HG03108 (cell line): ENCODE measurements around the gene PTPN2.
A peak's percentile ranks its signal among the peaks of the same experiment; 100 is the strongest.

Source experiments
- ATAC-seq: cut with Tn5 transposase; IDR thresholded peaks from one replicate; pipeline ENCODE4 v1.9.1; 2021; ENCODE audit warnings: moderate library complexity; ENCODE audit not compliant: unreplicated experiment

Gene PTPN2

GRCh38 chr18:12828116-12829051, 55.7 kb downstream of the PTPN2 start:
- no peak for ATAC-seq

DNA sequence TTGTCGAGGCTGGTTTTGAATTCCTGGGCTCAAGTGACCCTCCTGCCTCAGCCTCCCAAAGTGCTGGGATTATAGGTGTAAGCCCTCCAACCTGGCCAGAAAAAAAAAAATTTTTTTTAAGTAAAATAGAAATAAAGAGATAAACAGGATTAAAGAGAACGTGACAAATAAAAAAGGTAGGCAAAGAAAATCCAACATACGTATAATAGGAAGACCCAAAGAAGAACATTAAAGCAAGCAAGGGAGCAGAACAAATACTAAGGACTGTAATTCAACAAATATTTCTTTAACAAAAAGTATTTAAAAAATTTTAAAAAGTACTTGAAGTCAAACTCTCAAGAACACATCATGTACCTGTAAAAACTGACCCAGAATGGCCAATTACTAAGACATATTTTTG, 56.4 kb downstream of the PTPN2 start:
- ATAC-seq = no peak

DNA sequence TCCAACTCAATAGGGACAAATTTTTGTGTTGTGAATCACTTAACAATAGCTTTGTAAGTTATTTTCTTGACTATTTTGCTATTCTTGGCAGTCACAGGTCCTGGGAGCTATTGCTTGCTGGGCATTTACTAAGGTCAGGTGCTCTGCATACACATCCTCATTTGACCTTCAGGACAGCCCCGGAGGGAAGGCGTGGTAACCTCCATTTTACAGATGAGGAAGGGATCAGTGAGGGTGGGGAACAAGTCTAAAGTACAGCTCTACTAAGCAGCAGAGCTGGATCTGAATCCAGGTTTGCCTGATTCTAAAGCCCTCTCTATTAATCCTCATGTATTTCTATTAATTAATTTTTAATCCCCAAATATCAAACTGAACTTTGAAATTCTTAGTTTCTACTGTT, 58.8 kb downstream of the PTPN2 start:
- no peak for ATAC-seq

GRCh38 chr18:12823892-12824291, 60.1 kb downstream of the PTPN2 start:
- no peak for ATAC-seq

DNA sequence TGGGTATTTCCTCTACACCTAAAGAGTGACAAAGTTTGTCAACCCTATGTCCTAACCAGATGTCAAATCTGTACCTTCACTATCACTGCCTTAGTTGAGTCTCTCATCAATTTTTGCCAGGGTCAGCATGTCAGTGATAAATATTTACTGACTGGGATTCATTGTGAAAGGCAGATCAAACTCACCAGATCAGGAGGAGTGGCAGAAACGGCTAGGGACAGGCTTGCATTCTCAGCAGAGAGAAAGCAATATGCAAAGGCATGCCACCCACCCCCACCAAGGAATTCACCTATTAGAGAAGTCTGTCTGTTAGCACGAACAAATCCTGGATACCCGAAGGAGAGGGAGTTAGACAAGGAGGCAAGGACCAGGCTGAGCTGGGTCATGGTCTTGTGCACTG, 62.6 kb downstream of the PTPN2 start:
- ATAC-seq = no peak

GRCh38 chr18:12820506-12820905, 63.5 kb downstream of the PTPN2 start:
- ATAC-seq = no peak

DNA sequence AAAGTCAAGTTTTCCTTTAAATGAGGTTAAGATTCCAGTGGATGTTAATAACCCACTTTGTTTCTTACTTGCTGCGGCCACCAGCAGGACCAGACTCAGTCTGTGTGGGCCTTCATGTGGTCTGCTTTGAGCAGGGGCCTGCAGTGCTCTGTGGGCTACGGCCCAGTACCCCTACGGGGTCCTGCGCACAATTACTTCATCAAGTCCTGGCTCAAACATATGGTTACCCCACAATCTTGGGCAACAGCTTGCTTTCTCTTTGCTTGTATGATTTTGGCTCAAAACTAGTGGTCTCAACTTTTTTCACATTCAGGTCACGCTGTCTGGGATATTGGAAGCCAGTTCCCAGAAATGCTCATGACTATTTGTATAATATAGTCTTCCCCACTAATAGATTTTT, 64.2 kb downstream of the PTPN2 start:
- no peak for ATAC-seq

GRCh38 chr18:12819322-12819721, 64.7 kb downstream of the PTPN2 start:
- peak; percentile 49 for ATAC-seq

DNA sequence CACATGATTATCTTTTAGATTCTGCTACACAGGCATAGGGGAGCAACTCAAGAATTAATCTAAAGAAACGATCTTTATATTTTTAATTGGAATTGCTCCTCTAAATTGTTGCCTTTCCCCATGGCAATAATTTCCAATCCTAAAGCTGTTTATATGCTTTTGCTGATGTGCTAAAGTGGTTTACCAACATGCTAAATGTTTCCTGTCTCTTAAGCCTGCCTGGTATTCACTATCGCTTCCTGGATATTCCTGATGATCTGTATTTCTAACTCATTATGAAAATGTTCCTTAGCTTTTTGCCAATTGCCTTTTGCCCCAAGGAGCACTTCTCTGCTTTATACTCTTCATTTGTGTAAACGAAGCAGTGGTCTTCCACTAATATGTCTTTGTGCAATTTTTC, 65.8 kb downstream of the PTPN2 start:
- ATAC-seq = no peak

GRCh38 chr18:12816451-12816850, 67.6 kb downstream of the PTPN2 start:
- no peak for ATAC-seq

DNA sequence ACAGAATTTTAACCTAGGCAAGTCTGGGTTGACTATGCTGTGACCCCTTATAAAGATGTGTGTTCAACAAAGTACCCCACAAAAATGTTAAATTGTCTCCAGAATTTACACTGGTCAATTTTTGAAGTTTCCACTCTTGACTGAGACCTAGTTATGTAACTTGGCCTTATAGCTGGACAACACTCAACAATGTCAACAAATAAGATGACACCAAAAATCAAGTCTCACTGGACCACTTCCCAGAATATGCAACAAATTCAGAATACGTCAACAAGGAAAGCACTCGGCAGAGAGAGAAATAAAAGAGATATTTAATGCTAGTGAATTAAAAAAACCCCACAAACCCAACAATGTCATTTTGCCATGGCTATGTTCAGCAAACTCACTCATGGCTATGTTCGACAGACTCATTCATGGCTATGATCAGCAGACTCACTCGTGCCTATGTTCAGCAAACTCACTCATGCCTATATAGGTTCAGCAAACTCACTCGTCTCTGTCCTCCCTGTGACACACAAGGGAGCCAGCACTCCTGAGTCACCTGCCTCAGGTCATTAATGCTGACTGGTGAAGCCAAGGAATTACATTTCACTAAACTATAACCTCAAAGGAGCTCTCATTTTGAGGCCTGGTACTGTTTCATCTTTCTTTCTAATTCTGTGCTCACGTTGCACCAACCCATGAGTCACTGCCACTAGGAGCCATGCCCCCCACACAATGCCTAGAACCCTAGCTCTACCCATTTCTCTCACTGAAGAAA, 72.7 kb downstream of the PTPN2 start:
- ATAC-seq = no peak

GRCh38 chr18:12803069-12803936, 80.7 kb downstream of the PTPN2 start:
- peak; percentile 69 for ATAC-seq

DNA sequence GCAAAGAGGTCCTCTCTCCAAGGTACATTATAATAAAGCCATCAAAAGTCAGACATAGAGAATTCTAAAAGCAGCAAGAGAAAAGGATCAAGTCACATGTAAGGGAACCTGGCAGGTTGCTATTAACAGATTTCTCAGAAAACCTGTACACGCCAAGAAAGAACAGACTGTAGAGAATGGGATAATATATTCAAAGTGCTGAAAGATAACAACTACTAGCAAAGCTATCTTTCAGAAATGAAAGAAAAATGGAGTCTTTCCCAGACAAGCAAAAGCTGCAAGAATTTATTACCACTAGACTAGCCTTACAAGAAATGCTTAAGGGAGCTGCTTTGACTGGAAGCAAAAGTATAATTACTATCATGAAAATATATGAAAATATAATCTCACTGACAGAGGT, 81.5 kb downstream of the PTPN2 start:
- no peak for ATAC-seq

- no peak for ATAC-seq
Measured at GRCh38 chr18:12796448-12796847, 87.6 kb downstream of the PTPN2 start.

DNA sequence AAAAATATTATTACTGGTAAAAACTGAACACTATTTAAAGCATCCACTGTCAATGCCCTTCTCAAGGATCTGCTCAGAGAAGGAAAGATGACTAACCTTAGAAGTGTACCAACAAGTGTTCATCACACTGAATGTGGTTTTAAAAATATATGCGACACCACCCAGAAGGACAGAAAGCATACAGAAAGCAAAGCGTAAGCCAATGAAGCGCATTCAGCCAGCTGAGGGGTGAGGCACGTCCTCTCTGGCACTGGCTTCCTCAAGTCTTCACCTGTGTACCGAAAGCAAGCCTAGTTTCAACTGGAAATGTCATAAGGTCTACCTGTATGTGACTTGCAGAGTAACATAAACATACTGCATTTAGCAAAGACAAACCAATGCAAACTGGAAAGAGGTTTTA, 92.4 kb downstream of the PTPN2 start:
- no peak for ATAC-seq

- no peak for ATAC-seq
Measured at GRCh38 chr18:12786669-12787068, 97.4 kb downstream of the PTPN2 start.

GRCh38 chr18:12783524-12783923, 100.5 kb downstream of the PTPN2 start:
- no peak for ATAC-seq

DNA sequence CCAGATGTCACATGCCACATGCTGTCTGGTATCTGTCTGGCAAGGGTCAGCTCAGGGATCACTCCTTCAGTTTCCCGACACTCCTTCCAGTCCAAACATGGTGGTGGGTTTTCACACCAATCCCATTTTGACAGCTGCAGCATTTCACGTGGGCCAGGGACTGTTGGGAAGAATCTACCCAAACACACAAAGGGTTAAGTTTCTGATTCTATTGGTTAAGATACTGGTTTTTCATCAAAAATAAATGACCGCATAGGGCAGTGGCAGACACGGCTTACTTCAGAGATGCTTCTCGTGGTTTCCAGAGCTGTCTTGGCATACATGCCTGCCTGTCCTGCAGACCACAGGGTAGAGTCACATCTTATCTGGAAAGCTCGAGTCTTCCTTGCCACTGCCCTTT, 101.5 kb downstream of the PTPN2 start:
- no peak for ATAC-seq

DNA sequence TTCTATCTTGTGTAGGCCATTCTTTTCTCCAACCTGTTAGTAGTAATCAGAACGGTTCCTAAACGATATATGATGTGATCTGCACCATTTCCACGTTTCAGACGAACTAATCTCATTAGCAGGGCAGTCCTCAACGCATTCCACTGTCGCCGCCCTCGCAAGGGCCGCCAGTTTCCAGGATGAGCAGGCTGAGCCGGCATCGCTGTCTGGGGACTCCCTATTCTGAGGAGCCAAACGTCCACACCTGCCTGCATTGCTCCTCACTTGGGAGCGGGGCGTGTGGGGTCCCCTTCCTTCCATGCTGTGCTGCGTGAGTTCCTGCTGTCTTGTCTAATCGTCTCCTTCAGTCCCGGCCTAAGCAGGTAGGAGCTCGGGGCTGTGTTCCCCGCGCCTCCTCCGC, 104.6 kb downstream of the PTPN2 start:
- ATAC-seq = no peak

- ATAC-seq = no peak
Measured at GRCh38 chr18:12779043-12779442, 105.0 kb downstream of the PTPN2 start.

GRCh38 chr18:12777500-12777944, 106.5 kb downstream of the PTPN2 start:
- ATAC-seq = no peak
